ENCODE data around the gene FUT2. TPM values are rescaled to one million over a fixed set of nuclear protein-coding genes. Genes with fewer than 3 reads are reported as not detected.

FUT2 gene
- total and polyA plus RNA-seq, 2 of the 13 experiments (the other 11 are each of a cell fraction or from before 2014, with no cell fraction given) = 0.07 TPM; not detected in 1

- TF ChIP-seq UBTF (CRISPR knock-in tag; IDR thresholded peaks at IDR 0.05) (no peak), ZNF703 (CRISPR knock-in tag; IDR thresholded peaks at IDR 0.05; ENCODE audit: borderline replicate concordance) (no peak), NR2F6 (IDR thresholded peaks at IDR 0.05) (no peak), NR2F6 (CRISPR knock-in tag; IDR thresholded peaks at IDR 0.05) (no peak), ATF4 (CRISPR knock-in tag; IDR thresholded peaks at IDR 0.05) (no peak)
- TF ChIP-seq, protein P1, sequence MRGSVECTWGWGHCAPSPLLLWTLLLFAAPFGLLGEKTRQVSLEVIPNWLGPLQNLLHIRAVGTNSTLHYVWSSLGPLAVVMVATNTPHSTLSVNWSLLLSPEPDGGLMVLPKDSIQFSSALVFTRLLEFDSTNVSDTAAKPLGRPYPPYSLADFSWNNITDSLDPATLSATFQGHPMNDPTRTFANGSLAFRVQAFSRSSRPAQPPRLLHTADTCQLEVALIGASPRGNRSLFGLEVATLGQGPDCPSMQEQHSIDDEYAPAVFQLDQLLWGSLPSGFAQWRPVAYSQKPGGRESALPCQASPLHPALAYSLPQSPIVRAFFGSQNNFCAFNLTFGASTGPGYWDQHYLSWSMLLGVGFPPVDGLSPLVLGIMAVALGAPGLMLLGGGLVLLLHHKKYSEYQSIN (CRISPR knock-in tag; IDR thresholded peaks at IDR 0.05; ENCODE audit: borderline replicate concordance) = no peak
Observed at GRCh38 chr19:48668332-48668731, 27.4 kb upstream of the FUT2 start (continued).

- no peak overlapping the region for H3K4me3 ChIP-seq (replicated peaks in 1 of 3; ENCODE audit: insufficient read depth in 1 of 3, low read depth in 2 of 3, low read length in 3 of 3)
- 54% methylated on average over 2 of the region's 2 CpGs for WGBS (ENCODE audit: low lambda C conversion rate)
- no peak overlapping the region for H2AFZ ChIP-seq (ENCODE audit: low read length)
- no peaks in the 10 kb centered on the region for H3K9me3 ChIP-seq (ENCODE audit: low read length)
- in situ Hi-C loops (cut with HindIII; ENCODE audit: extremely low pct_ligation_motif_present, low pct_unique_long_range_greater_than_20kb) = no loop called here
- H3K27me3 ChIP-seq (ENCODE audit: control insufficient read depth in 1 of 2, insufficient read depth in 2 of 2, low read length in 2 of 2) = peaks cover under 1 to 16% of the 10 kb centered on the region in 2 experiments; a peak in 3 of 5 replicates
- no peak overlapping the region for H3K27ac ChIP-seq (ENCODE audit: extremely low read length, insufficient read depth, low read length)
- intact Hi-C loops (cut with micrococcal nuclease; ENCODE audit: unreplicated experiment) = no loop called here
- no peak overlapping the region for H3K9ac ChIP-seq (ENCODE audit: insufficient read depth, low read depth, low read length)
- H3K36me3 ChIP-seq (replicated peaks in 1 of 2; ENCODE audit: control insufficient read depth in 1 of 2, insufficient read depth in 2 of 2, low read length in 2 of 2) = no peaks in the 10 kb centered on the region
- ATAC-seq = no peak
- H3K79me2 ChIP-seq (ENCODE audit: insufficient read depth, low read length) = no peaks in the 10 kb centered on the region
- BruUV-seq (replicated peaks) = no TSS peak
- no peak overlapping the region for H3K4me2 ChIP-seq (ENCODE audit: low read depth, low read length)
- peaks cover 10% of the 10 kb centered on the region for H3K4me1 ChIP-seq (ENCODE audit: insufficient read depth, low read length)
- no peak for FAIRE-seq
- H4K20me1 ChIP-seq (ENCODE audit: insufficient read depth, low read length) = no peaks in the 10 kb centered on the region
- peak; percentile 86 for TF ChIP-seq CREB1 (IDR thresholded peaks at IDR 0.05)
- TF ChIP-seq CREB1 (CRISPR knock-in tag; IDR thresholded peaks at IDR 0.05) = no peak
- TF ChIP-seq, protein P2, sequence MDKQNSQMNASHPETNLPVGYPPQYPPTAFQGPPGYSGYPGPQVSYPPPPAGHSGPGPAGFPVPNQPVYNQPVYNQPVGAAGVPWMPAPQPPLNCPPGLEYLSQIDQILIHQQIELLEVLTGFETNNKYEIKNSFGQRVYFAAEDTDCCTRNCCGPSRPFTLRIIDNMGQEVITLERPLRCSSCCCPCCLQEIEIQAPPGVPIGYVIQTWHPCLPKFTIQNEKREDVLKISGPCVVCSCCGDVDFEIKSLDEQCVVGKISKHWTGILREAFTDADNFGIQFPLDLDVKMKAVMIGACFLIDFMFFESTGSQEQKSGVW (CRISPR knock-in tag; IDR thresholded peaks at IDR 0.05; ENCODE audit: borderline replicate concordance) = no peak
- peak; percentile 63 for TF ChIP-seq ATF7 (IDR thresholded peaks at IDR 0.05)
- TF ChIP-seq ATF7 (CRISPR knock-in tag; IDR thresholded peaks at IDR 0.05) = no peak
- DNase-seq (ENCODE audit: low spot score) = no peak
- CTCF ChIA-PET (ENCODE audit: low intra/inter-chr PET ratio, low total read pairs) = no interaction called here
- POLR2A ChIA-PET = no interaction called here
Observed at GRCh38 chr19:48668761-48669160, 27.0 kb upstream of the FUT2 start.
